GM12878 (cell line): Measurements from ENCODE around the gene RARB. TPM values are rescaled to one million over a fixed set of nuclear protein-coding genes. Genes with fewer than 3 reads are reported as not detected.

ENCODE experiments used
- ATAC-seq: fragments of 200-7000 bp; cut with Tn5 transposase; 3 replicates; pipeline ENCODE4 v1.9.1; 2020; ENCODE audit warnings: mild to moderate bottlenecking, moderate library complexity
- BruUV-seq: library from RNA; stranded (reverse); fragments of 400-500 nt; replicated peaks from 2 replicates; lab custom pipeline; 2021; lab: Mats Ljungman, UMichigan
- CTCF ChIA-PET: fragments of 300-600 bp; sonication (Branson Sonifier 250); formaldehyde crosslinking; extraction: SDS; loops from one replicate; lab custom pipeline; 2021; ENCODE audit warnings: inconsistent platforms; lab: Yijun Ruan, JAX
- POLR2A ChIA-PET: fragments of 350-600 bp; formaldehyde crosslinking; extraction: SDS; loops from one replicate; lab custom pipeline; 2021; ENCODE audit warnings: inconsistent platforms; lab: Charles Lee
- RAD21 ChIA-PET: fragments of 300-600 bp; sonication (Branson Sonifier 250); formaldehyde crosslinking; loops from one replicate; lab custom pipeline; 2023; ENCODE audit warnings: antibody characterized with exemption; ENCODE audit not compliant: unreplicated experiment; lab: Charles Lee
- SMC1A ChIA-PET: fragments of 300-600 bp; sonication (Branson Sonifier 250); formaldehyde crosslinking; loops from one replicate; lab custom pipeline; 2023; ENCODE audit not compliant: unreplicated experiment, uncharacterized antibody; lab: Charles Lee
- DNase-seq: peaks from one replicate; pipeline ENCODE4 v3.0.0-alpha.2; 2011; ENCODE audit warnings: low read depth, low spot score
- FAIRE-seq: peaks from 3 replicates; lab custom pipeline; 2011; peaks lifted over from hg19 to GRCh38; lab: Jason Lieb, UNC
- H2AFZ ChIP-seq: 2 replicates; pipeline ENCODE4 v1.6.0; 2011; ENCODE audit warnings: low read depth, low read length, control low read depth; ENCODE audit not compliant: control insufficient read depth
- H3K27ac ChIP-seq: 2 replicates; pipeline ENCODE4 v1.5.1; 2011; ENCODE audit warnings: control low read depth; ENCODE audit not compliant: control insufficient read depth, insufficient read depth
- H3K27me3 ChIP-seq, 2 experiments: replicated peaks in 1 of 2; 2 replicates each; pipeline versions ENCODE4 v1.6.0 to v1.6.1; 2011; ENCODE audit warnings: low read length in 1 of 2; ENCODE audit not compliant: control insufficient read depth in 2 of 2, insufficient read depth in 2 of 2
- H3K36me3 ChIP-seq, 2 experiments: 2 replicates each; pipeline ENCODE4 v1.5.1; 2011; ENCODE audit warnings: low read length in 1 of 2; ENCODE audit not compliant: control insufficient read depth in 2 of 2, insufficient read depth in 2 of 2
- H3K4me1 ChIP-seq: 2 replicates; pipeline ENCODE4 v1.6.1; 2011; ENCODE audit warnings: mild to moderate bottlenecking, low read length, moderate library complexity, mixed read lengths; ENCODE audit not compliant: control insufficient read depth, insufficient read depth
- H3K4me2 ChIP-seq: 2 replicates; pipeline ENCODE4 v1.6.0; 2011; ENCODE audit warnings: control low read depth; ENCODE audit not compliant: control insufficient read depth, insufficient read depth
- H3K4me3 ChIP-seq: fragments of 200-600 bp; sonication (generic); 2 replicates; pipeline ENCODE4 v1.5.1; 2016
- H3K79me2 ChIP-seq: 2 replicates; pipeline ENCODE4 v1.6.0; 2011; ENCODE audit warnings: low read length; ENCODE audit not compliant: control insufficient read depth, insufficient read depth
- H3K9ac ChIP-seq: 2 replicates; pipeline ENCODE4 v1.8.0; 2011; ENCODE audit warnings: low read length, control low read depth, mixed read lengths; ENCODE audit not compliant: control insufficient read depth, insufficient read depth
- H3K9me3 ChIP-seq: replicated peaks from 3 replicates; pipeline ENCODE4 v1.5.1; 2011; ENCODE audit warnings: mild to moderate bottlenecking, low read length; ENCODE audit not compliant: control insufficient read depth, insufficient read depth
- H4K20me1 ChIP-seq: 2 replicates; pipeline ENCODE4 v1.6.0; 2011; ENCODE audit not compliant: control insufficient read depth, insufficient read depth
- BRCA1 ChIP-seq: IDR thresholded peaks from 2 replicates; pipeline ENCODE4 v1.6.1; 2011; ENCODE audit warnings: low read depth, low read length, improper control_type of control experiment
- DPF2 ChIP-seq: fragments of 450-650 bp; IDR thresholded peaks from 2 replicates; pipeline ENCODE4 v1.6.1; 2017; ENCODE audit warnings: mild to moderate bottlenecking
- HCFC1 ChIP-seq: fragments of 150-350 bp; IDR thresholded peaks from 2 replicates; pipeline ENCODE4 v1.6.1; 2014; ENCODE audit warnings: low read length
- HDGF ChIP-seq: fragments of 450-650 bp; IDR thresholded peaks from 2 replicates; pipeline ENCODE4 v1.6.1; 2016; ENCODE audit warnings: antibody characterized with exemption
- IRF4 ChIP-seq: IDR thresholded peaks from 2 replicates; pipeline ENCODE4 v1.6.1; 2011; ENCODE audit warnings: low read depth, low read length
- RAD21 ChIP-seq: IDR thresholded peaks from 2 replicates; pipeline ENCODE4 v1.6.1; 2011; ENCODE audit warnings: mild to moderate bottlenecking, low read depth, low read length, moderate library complexity; ENCODE audit not compliant: insufficient read depth
- RAD51 ChIP-seq: fragments of 450-650 bp; IDR thresholded peaks from 2 replicates; pipeline ENCODE4 v1.6.1; 2016; ENCODE audit warnings: moderate library complexity, mild to moderate bottlenecking, inconsistent platforms
- RCOR1 ChIP-seq: conservative IDR thresholded peaks from 2 replicates; pipeline ENCODE4 v1.6.1; 2012; ENCODE audit warnings: low read depth, low read length, improper control_type of control experiment
- SIN3A ChIP-seq: IDR thresholded peaks from 2 replicates; pipeline ENCODE4 v1.6.1; 2012; ENCODE audit warnings: low read depth, low read length, improper control_type of control experiment
- SMARCA5 ChIP-seq: fragments of 450-650 bp; IDR thresholded peaks from 2 replicates; pipeline ENCODE4 v1.6.1; 2017; ENCODE audit warnings: mild to moderate bottlenecking
- ZNF207 ChIP-seq: fragments of 450-650 bp; IDR thresholded peaks from 2 replicates; pipeline ENCODE4 v1.6.1; 2014; ENCODE audit warnings: antibody characterized with exemption, mild to moderate bottlenecking, borderline replicate concordance
- ZNF24 ChIP-seq: fragments of 450-650 bp; IDR thresholded peaks from 2 replicates; pipeline ENCODE4 v1.6.1; 2017; ENCODE audit warnings: antibody characterized with exemption, mild to moderate bottlenecking
- WGBS: methylation state at CpG from one replicate; pipeline ENCODE4 v1.1.6; 2016; ENCODE audit warnings: low lambda C conversion rate; ENCODE audit not compliant: insufficient replicate concordance, insufficient coverage; ENCODE audit errors: missing lambda C conversion rate; 5-methylcytosine and 5-hydroxymethylcytosine counted together
- in situ Hi-C: fragments of 300-500 bp; cut with MboI; formaldehyde crosslinking; loops from 9 replicates; pipeline ENCODE4 v1.14.3; 2018; ENCODE audit warnings: mixed read lengths
- intact Hi-C: fragments of 100-400 bp; cut with micrococcal nuclease; formaldehyde crosslinking; loops from one replicate; pipeline ENCODE4 v1.14.2; 2022; ENCODE audit not compliant: unreplicated experiment
- polyA plus RNA-seq, 11 experiments: library from polyadenylated mRNA; depleted of rRNA in 4 of 11; unstranded in 6 of 11; stranded (reverse) in 5 of 11; fragments of >200 nt; fragmentation: Nextera tagmentation in 4 of 11; fragmentation: Illumina TruSeq in 1 of 11; extraction: Ambion mirVana in 4 of 11; extraction: Trizol in 1 of 11; gene quantifications; 1 replicate in 1 of 11; 2 replicates in 10 of 11; pipeline versions ENCODE4 v1.2.1 to v1.2.3, GENCODE V29; 2011 to 2016; ENCODE audit warnings: inconsistent platforms in 2 of 11, missing spikeins in 2 of 11, low read depth in 1 of 11
- total RNA-seq, 4 experiments: library from RNA; depleted of rRNA in 3 of 4; stranded (reverse); fragments of >200 nt in 3 of 4; fragmentation: Illumina TruSeq in 1 of 4; extraction: Trizol in 1 of 4; gene quantifications; 2 replicates each; pipeline versions ENCODE4 v1.2.1 to v1.2.3, GENCODE V29; 2013 to 2021
- TF ChIP-seq, protein P1 (sequence below): fragments of 450-650 bp; IDR thresholded peaks from 2 replicates; pipeline ENCODE4 v1.6.1; 2017; ENCODE audit warnings: low read depth, mild to moderate bottlenecking, moderate library complexity

Gene RARB
- total and polyA plus RNA-seq, 10 of the 15 experiments (the other 5 are each of a cell fraction or from before 2014, with no cell fraction given), result 0.05 to 0.06 TPM; not detected in 8

- TF ChIP-seq, protein P1, sequence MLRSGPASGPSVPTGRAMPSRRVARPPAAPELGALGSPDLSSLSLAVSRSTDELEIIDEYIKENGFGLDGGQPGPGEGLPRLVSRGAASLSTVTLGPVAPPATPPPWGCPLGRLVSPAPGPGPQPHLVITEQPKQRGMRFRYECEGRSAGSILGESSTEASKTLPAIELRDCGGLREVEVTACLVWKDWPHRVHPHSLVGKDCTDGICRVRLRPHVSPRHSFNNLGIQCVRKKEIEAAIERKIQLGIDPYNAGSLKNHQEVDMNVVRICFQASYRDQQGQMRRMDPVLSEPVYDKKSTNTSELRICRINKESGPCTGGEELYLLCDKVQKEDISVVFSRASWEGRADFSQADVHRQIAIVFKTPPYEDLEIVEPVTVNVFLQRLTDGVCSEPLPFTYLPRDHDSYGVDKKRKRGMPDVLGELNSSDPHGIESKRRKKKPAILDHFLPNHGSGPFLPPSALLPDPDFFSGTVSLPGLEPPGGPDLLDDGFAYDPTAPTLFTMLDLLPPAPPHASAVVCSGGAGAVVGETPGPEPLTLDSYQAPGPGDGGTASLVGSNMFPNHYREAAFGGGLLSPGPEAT, result no peak
- TF ChIP-seq HCFC1 (no peak), RAD21 (no peak), RAD51 (no peak), HDGF (no peak)
These were observed 16.2 kb downstream of the RARB start (continued) for GRCh38 chr3:25444273-25444672.

DNA sequence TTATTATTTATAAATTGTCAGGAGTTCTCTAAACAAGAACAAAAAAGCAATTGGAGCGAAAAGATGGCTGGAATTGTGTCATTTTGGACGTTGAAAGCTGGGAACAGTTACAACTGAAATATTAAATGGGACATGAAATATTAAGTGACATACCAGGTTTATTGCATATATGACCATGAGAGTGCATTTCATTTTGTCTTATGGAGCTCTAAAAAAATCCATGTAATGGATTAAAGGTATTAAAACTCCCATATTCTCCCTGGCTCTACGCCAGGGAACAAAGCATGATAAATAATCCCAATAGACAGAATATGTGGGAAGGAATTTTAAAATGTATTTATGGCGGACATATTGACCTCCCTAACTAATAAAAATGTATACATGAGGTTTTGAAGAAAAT is 17.7 kb downstream of the RARB start:
- Histone ChIP-seq H3K27ac (no peak overlapping the region), H3K4me1 (no peaks in the 10 kb centered on the region), H3K4me2 (no peak overlapping the region), H3K79me2 (no peaks in the 10 kb centered on the region), H3K27me3 (no peaks in the 10 kb centered on the region; a peak in 1 of 4 replicates), H3K9ac (no peak overlapping the region), H3K9me3 (no peaks in the 10 kb centered on the region), H3K4me3 (no peak overlapping the region), H2AFZ (no peak overlapping the region)
- ChIA-PET CTCF (interaction anchor here (1.6 kb wide), 1 partner anchor 13 kb away, joined by 4 read pairs; no protein-coding TSS in a partner anchor), RAD21 (no interaction called here)
- no TSS peak for BruUV-seq
- FAIRE-seq (no peak), DNase-seq (no peak)
- WGBS, result 8% methylated on average over 4 of the region's 4 CpGs
- TF ChIP-seq DPF2, result no peak
- TF ChIP-seq RCOR1, result no peak
- TF ChIP-seq SIN3A, result no peak
- no peak for TF ChIP-seq RAD21
- no peak for TF ChIP-seq ZNF24
- TF ChIP-seq ZNF207, result no peak
- no peak for TF ChIP-seq BRCA1
- no peak for TF ChIP-seq IRF4
- TF ChIP-seq SMARCA5, result no peak
- TF ChIP-seq, all 136 proteins: peak for 0
- POLR2A ChIA-PET, result no interaction called here
- no peak for ATAC-seq
- intact Hi-C loops (no loop called here), in situ Hi-C loops (no loop called here)
- Histone ChIP-seq H4K20me1 (no peaks in the 10 kb centered on the region), H3K36me3 (no peaks in the 10 kb centered on the region)
- SMC1A ChIA-PET, result no interaction called here
